OCI-LY1 (cell line): ENCODE data around the gene CNNM4.

Experiments used
- H2AFZ ChIP-seq: fragments of 200-600 bp; sonication (generic), shearing (Covaris generic); 2 replicates; pipeline ENCODE4 v1.6.0; 2014; ENCODE audit warnings: antibody characterized with exemption, mild to moderate bottlenecking, low read length
- H3F3A ChIP-seq: fragments of 200-600 bp; sonication (generic), shearing (Covaris generic); 2 replicates; pipeline ENCODE4 v1.6.0; 2014; ENCODE audit warnings: mild to moderate bottlenecking, antibody characterized with exemption, low read length, moderate library complexity; ENCODE audit not compliant: insufficient read depth
- H3K27ac ChIP-seq: fragments of 200-600 bp; sonication (generic); 2 replicates; pipeline ENCODE4 v1.5.1; 2014; ENCODE audit warnings: low read length, mixed run types, mild to moderate bottlenecking, low read depth; ENCODE audit not compliant: poor library complexity, severe bottlenecking
- H3K27me3 ChIP-seq: fragments of 200-600 bp; sonication (generic); 2 replicates; pipeline ENCODE4 v1.6.0; 2014; ENCODE audit warnings: antibody characterized with exemption, mild to moderate bottlenecking, low read length, moderate library complexity; ENCODE audit not compliant: insufficient read depth
- H3K36me3 ChIP-seq: fragments of 200-600 bp; sonication (generic); 2 replicates; pipeline ENCODE4 v1.6.1; 2014; ENCODE audit warnings: mild to moderate bottlenecking, antibody characterized with exemption, low read length, moderate library complexity, mixed read lengths; ENCODE audit not compliant: insufficient read depth
- H3K4me1 ChIP-seq: fragments of 200-600 bp; sonication (generic); 2 replicates; pipeline ENCODE4 v1.5.1; 2014; ENCODE audit warnings: mild to moderate bottlenecking, low read length, moderate library complexity; ENCODE audit not compliant: insufficient read depth, severe bottlenecking
- H3K4me2 ChIP-seq: fragments of 200-600 bp; sonication (generic), shearing (Covaris generic); 2 replicates; pipeline ENCODE4 v1.6.1; 2014; ENCODE audit warnings: low read length
- H3K4me3 ChIP-seq: fragments of 200-600 bp; sonication (generic); 2 replicates; pipeline ENCODE4 v1.5.1; 2014; ENCODE audit warnings: low read length, low read depth, mild to moderate bottlenecking, mixed read lengths; ENCODE audit not compliant: poor library complexity, severe bottlenecking
- H3K79me2 ChIP-seq: fragments of 200-600 bp; shearing (Covaris generic); 2 replicates; pipeline ENCODE4 v1.6.1; 2016; ENCODE audit warnings: mixed run types, low read length, mixed read lengths; ENCODE audit not compliant: insufficient read depth
- H3K9ac ChIP-seq: fragments of 200-600 bp; sonication (generic), shearing (Covaris generic); 2 replicates; pipeline ENCODE4 v1.6.1; 2014; ENCODE audit warnings: mild to moderate bottlenecking, low read length, mixed read lengths
- H3K9me2 ChIP-seq: fragments of 200-600 bp; sonication (generic), shearing (Covaris generic); 2 replicates; pipeline ENCODE4 v1.6.1; 2014; ENCODE audit warnings: low read depth, mild to moderate bottlenecking, low read length, mixed read lengths
- H3K9me3 ChIP-seq: fragments of 200-600 bp; shearing (Covaris generic); 2 replicates; pipeline ENCODE4 v1.6.1; 2014; ENCODE audit warnings: low read length, mixed read lengths
- H4K20me1 ChIP-seq: fragments of 200-600 bp; sonication (generic), shearing (Covaris generic); 2 replicates; pipeline ENCODE4 v1.6.0; 2016; ENCODE audit warnings: mild to moderate bottlenecking, low read length; ENCODE audit not compliant: insufficient read depth
- EZH2 ChIP-seq: fragments of 200-600 bp; sonication (generic), shearing (Covaris generic); IDR thresholded peaks from 2 replicates; pipeline ENCODE4 v1.8.0; 2017; ENCODE audit warnings: borderline replicate concordance, mixed run types, mild to moderate bottlenecking, antibody characterized with exemption, low read length, moderate library complexity, mixed read lengths
- TF ChIP-seq, protein P1 (sequence below): fragments of 200-600 bp; sonication (generic), shearing (Covaris generic); IDR thresholded peaks from 2 replicates; pipeline ENCODE4 v1.5.1; 2017; ENCODE audit warnings: mild to moderate bottlenecking, antibody characterized with exemption, low read length, moderate library complexity, mixed read lengths

Gene CNNM4

DNA sequence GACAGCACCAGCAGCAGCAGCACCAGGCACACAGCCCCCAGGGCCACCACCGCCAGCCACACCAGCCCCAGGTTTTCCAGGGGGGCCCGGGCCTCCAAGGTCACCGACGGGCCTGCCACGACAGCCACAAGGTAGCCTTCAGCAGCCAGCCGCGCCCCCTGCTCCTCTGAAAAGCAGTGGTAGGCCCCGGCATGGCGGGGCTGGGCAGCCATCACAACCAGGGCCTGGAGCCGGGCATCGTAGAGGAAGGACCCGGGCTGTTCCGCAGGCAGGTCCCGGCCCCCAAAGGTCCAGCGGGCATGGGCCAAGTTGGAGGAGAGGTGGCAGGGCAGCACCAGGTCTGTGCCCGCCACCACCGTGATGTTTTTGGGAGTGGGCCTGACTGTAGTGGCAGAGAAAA, 100.4 kb downstream of the CNNM4 start:
- H3K4me3 ChIP-seq = no peak overlapping the region
- TF ChIP-seq, protein P1, sequence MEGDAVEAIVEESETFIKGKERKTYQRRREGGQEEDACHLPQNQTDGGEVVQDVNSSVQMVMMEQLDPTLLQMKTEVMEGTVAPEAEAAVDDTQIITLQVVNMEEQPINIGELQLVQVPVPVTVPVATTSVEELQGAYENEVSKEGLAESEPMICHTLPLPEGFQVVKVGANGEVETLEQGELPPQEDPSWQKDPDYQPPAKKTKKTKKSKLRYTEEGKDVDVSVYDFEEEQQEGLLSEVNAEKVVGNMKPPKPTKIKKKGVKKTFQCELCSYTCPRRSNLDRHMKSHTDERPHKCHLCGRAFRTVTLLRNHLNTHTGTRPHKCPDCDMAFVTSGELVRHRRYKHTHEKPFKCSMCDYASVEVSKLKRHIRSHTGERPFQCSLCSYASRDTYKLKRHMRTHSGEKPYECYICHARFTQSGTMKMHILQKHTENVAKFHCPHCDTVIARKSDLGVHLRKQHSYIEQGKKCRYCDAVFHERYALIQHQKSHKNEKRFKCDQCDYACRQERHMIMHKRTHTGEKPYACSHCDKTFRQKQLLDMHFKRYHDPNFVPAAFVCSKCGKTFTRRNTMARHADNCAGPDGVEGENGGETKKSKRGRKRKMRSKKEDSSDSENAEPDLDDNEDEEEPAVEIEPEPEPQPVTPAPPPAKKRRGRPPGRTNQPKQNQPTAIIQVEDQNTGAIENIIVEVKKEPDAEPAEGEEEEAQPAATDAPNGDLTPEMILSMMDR = no peak
- TF ChIP-seq EZH2 = no peak
- H3F3A ChIP-seq = no peaks in the 10 kb centered on the region
- H3K4me1 ChIP-seq = peaks cover 17% of the 10 kb centered on the region
- no peaks in the 10 kb centered on the region for H3K79me2 ChIP-seq
- no peaks in the 10 kb centered on the region for H3K9me2 ChIP-seq
- no peaks in the 10 kb centered on the region for H3K36me3 ChIP-seq
- no peak overlapping the region for H3K27ac ChIP-seq
- H3K27me3 ChIP-seq = 0 out of 2 replicates have a peak, but pooled peaks cover 7% of the 10 kb centered on the region
- H3K9ac ChIP-seq = no peak overlapping the region
- H2AFZ ChIP-seq = no peak overlapping the region
- H3K9me3 ChIP-seq = no peaks in the 10 kb centered on the region
- no peak overlapping the region for H3K4me2 ChIP-seq
- no peaks in the 10 kb centered on the region for H4K20me1 ChIP-seq
